CD4-positive, alpha-beta T cell treated with Interleukin-12 subunit alpha and Interleukin-12 subunit beta, for 1 hour (primary cell): ENCODE results near the gene TNNT2.

ENCODE experiments used
- DNase-seq: peaks from one replicate; pipeline ENCODE4 v3.0.0-alpha.2; 2020

Gene TNNT2

DNA sequence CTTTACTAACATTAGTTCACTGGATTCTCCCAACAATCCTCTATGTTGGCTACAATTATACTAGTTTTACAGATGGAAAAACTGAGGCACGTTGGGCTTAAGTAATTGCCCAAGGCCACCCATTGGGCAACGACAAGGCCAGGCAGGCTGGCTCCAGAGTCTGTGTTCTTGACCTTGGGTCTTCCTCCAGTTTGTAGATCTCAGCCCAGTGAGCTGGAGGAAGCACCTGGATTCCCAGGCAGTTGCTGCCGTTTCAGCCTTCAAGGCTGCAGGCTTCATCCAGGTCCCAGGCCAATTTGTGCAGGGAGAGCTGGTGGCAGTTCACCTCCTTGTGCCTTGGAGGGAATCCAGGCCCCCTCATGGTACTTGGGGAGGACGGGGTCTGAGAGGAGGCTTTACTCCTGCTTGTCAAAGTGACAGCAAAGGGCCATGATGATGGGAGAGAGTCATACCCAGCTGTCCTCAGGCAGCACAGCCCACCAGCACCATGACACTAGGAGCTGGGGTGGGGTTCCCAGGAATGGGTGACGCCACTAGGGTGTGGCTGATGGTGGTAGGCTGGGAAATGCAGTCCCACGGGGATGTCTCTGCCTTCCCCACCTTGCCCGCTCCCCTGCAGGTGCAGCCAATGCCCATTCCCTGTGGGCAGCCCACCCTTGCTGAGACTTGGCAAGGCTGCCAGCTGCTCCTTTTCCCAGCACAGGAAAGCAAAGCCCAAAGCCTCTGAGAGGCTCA is 67.1 kb downstream of the TNNT2 start:
- DNase-seq, result no peak

DNA sequence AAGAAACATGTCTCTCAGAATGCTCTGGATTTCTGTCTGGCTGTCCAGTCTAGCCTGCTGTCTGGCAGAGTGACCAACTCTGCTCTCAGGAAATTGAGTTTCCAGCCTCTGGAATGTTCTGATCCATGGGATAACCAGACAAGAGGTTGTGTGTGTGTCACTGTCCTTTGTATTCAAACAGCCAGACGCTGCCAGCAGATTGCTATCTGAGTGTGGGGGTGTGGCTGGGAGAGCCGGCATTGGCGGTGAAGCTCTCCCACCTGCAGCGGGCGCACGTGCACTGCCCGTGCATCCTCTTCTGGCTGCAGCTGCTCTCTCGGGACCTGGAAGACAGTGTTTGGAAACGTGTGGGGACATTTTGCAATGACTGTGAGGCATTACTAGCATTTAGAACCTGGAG is 68.1 kb downstream of the TNNT2 start:
- DNase-seq, result no peak
